GM15510 (cell line): ENCODE measurements around the gene SEMA4G.

ENCODE experiments used
- POLR2A ChIP-seq: IDR thresholded peaks from 3 replicates; pipeline ENCODE4 v1.6.1; 2011; ENCODE audit warnings: borderline replicate concordance; ENCODE audit not compliant: insufficient read length; ENCODE audit errors: extremely low read depth

The SEMA4G gene

GRCh38 chr10:100966887-100967286, 2.4 kb upstream of the SEMA4G start:
- no peak for TF ChIP-seq POLR2A

GRCh38 chr10:100967332-100967731, 2.0 kb upstream of the SEMA4G start:
- TF ChIP-seq POLR2A, result no peak

GRCh38 chr10:100968062-100968736, 1.1 kb upstream of the SEMA4G start:
- no peak for TF ChIP-seq POLR2A

DNA sequence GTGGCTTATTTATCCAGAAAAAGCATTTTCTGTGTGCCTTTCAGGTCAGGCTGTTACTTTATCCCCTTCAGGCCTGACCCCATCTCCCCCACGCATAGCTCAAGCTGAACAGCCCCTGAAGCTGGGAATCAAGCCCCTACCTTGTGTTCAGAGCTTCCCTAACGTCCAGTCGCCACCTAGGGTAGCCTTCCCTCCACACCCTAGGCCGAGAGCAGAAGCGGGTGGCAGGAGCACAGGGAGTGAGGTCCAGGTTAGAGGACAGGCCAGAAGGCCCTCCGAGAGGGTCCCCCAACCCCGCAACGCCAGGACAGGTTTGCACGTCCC, 479 bp upstream of the SEMA4G start:
- no peak for TF ChIP-seq POLR2A

- TF ChIP-seq POLR2A, result no peak
These were observed 991 bp downstream of the SEMA4G start for GRCh38 chr10:100970076-100970913.

GRCh38 chr10:100970914-100971811, 1.9 kb downstream of the SEMA4G start:
- TF ChIP-seq POLR2A, result no peak

DNA sequence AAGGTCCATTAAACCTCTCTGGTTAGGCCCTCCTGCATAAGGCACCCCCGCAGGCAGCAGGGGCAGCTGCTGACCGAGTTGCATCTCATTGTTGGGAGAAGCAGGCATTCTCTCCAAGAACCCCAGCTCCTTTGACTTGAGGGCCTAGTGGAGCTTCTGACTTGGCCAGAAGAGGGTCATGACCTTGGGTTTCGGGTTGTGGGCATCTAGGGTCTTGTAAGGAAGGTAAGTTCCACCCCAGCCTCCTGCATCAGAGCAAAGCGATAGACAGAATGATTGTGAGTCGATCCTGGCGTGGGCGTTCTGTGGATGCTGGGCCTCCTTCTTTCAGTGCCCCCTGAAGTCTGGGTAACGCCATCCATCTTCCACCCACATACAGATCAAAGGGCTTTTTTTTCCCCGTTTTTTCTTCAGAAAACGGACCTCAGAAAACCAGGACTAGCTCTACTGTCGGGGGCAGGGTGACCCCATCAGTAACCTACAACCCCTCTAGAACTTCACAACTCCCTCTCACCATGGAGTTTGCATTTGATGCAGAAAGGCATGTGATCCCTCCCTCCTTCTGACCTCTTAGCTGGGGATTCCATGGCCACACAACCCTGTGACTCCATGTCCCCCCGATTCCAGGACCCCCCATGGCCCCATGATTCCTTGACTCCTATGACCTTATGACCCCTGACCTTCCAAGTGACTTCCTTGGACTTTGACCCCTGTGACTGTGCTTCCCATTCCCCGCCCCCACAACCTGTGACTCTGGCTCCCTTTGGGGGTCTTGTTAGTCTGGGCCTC, 3.0 kb downstream of the SEMA4G start:
- no peak for TF ChIP-seq POLR2A

DNA sequence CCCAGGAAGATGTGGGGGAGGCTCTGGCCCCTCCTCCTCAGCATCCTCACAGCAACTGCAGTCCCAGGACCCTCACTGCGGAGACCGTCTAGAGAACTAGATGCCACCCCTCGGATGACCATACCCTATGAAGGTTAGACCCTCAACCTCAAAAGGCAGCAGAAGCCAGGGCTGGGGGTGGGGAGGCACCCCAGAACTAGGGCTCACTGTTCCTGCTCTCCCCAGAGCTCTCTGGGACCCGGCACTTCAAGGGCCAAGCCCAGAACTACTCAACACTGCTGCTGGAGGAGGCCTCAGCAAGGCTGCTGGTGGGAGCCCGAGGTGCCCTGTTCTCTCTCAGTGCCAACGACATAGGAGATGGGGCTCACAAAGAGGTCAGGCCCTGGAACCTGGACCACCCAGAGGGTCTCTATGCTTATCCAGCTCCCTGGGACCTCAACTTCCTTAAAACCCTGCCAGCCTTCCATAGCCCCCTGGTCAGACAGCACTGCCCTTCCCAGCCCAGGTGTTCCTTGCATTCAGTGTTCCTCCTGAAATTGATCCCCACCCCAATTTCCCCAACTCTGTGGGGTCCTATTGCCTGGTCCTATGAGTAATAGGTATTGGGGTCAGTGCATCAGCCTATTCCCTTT, 3.7 kb downstream of the SEMA4G start:
- no peak for TF ChIP-seq POLR2A

GRCh38 chr10:100976906-100977305, 7.6 kb downstream of the SEMA4G start:
- no peak for TF ChIP-seq POLR2A

DNA sequence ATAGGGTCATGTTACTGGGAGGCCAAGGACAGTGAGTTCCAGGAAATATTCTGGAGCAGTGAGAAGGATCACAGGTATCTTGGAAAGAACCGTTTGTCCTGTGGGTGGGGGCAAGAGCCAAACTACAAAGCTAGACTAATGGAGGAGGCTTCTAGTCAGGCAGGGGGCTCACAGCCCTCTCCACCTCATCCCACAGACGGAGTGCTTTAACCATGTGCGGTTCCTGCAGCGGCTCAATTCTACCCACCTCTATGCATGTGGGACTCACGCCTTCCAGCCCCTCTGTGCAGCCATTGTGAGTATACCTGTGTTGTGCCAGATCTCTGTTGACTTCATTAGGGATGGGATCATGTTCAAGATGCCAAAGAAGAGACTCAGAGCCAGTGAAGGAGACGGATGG, 8.1 kb downstream of the SEMA4G start:
- no peak for TF ChIP-seq POLR2A

- TF ChIP-seq POLR2A, result no peak
These were observed 9.0 kb downstream of the SEMA4G start for GRCh38 chr10:100978121-100978900.

DNA sequence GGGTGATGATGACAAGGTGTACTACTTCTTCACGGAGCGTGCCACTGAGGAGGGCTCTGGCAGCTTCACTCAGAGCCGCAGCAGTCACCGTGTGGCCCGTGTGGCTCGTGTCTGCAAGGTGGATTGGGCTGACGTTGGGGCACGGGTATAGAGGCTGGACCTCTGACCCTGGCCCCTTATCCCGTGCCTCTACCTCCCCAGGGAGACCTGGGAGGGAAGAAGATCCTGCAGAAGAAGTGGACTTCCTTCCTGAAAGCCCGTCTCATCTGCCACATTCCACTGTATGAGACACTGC, 9.5 kb downstream of the SEMA4G start:
- no peak for TF ChIP-seq POLR2A

- no peak for TF ChIP-seq POLR2A
These were observed 10.5 kb downstream of the SEMA4G start for GRCh38 chr10:100979791-100980272.
